Right cardiac atrium (tissue), 5 donors: Measurements from ENCODE around the gene EIF2S3. TPM values are rescaled to one million over a fixed set of nuclear protein-coding genes. Genes with fewer than 3 reads are reported as not detected.

Source experiments
- ATAC-seq, 2 donors: fragments of 200-7000 bp; cut with Tn5 transposase; one replicate each; pipeline versions ENCODE4 v1.8.0 to v1.9.1; 2020; ENCODE audit warnings: moderate library complexity in 2 of 2, mild to moderate bottlenecking in 1 of 2
- DNase-seq, 3 donors: peaks; one replicate each; pipeline ENCODE4 v3.0.0-alpha.2; 2020
- H3K27ac ChIP-seq: one replicate; pipeline ENCODE4 v1.5.1; 2013; ENCODE audit warnings: mild to moderate bottlenecking, low read length, control low read depth, moderate library complexity
- H3K27me3 ChIP-seq: one replicate; pipeline ENCODE4 v1.6.1; 2013; ENCODE audit not compliant: control insufficient read depth, insufficient read depth
- H3K4me1 ChIP-seq: one replicate; pipeline ENCODE4 v1.6.1; 2013; ENCODE audit warnings: low read length; ENCODE audit not compliant: control insufficient read depth, insufficient read depth
- H3K4me3 ChIP-seq: one replicate; pipeline ENCODE4 v1.5.1; 2013; ENCODE audit warnings: low read length, control low read depth
- H3K9me3 ChIP-seq: one replicate; pipeline ENCODE4 v1.6.1; 2013; ENCODE audit warnings: low read length; ENCODE audit not compliant: control insufficient read depth
- WGBS: extraction: QIAGEN DNeasy Blood & Tissue Kit; methylation state at CpG from one replicate; pipeline ENCODE4 v1.1.7; 2013; 5-methylcytosine and 5-hydroxymethylcytosine counted together
- intact Hi-C, 4 donors: fragments of 100-400 bp; cut with DNase I; formaldehyde crosslinking; loops; one replicate each; pipeline versions ENCODE4 v1.11.0 to v1.14.0; 2022 to 2023
- polyA plus RNA-seq: library from polyadenylated mRNA; stranded (reverse); fragments of 200-250 nt; gene quantifications from one replicate; pipeline ENCODE4 v1.2.3, GENCODE V29; 2013
- total RNA-seq, 4 donors: library from RNA; stranded (reverse); fragmentation: NEBNext Ultra II Directional; extraction: Animal tissue kit (Norgen Biotek cat#: 25700); gene quantifications; one replicate each; pipeline ENCODE4 v1.2.1, GENCODE V29; 2021
- donor health status: healthy with polysubstance abuse.
- donor health status: DM: no; HTN: yes; CAD: no.
- donor health status: DM: no; HTN: no; CAD: no.
- donor health status: DM: no; HTN: yes; CAD: no; lungs with severe emphysema.
- donor health status: DM: yes; HTN: yes; CAD: no.

The EIF2S3 gene
- total and polyA plus RNA-seq, 5 donors: 32.6 to 97.4 (median 86.2) TPM

DNA sequence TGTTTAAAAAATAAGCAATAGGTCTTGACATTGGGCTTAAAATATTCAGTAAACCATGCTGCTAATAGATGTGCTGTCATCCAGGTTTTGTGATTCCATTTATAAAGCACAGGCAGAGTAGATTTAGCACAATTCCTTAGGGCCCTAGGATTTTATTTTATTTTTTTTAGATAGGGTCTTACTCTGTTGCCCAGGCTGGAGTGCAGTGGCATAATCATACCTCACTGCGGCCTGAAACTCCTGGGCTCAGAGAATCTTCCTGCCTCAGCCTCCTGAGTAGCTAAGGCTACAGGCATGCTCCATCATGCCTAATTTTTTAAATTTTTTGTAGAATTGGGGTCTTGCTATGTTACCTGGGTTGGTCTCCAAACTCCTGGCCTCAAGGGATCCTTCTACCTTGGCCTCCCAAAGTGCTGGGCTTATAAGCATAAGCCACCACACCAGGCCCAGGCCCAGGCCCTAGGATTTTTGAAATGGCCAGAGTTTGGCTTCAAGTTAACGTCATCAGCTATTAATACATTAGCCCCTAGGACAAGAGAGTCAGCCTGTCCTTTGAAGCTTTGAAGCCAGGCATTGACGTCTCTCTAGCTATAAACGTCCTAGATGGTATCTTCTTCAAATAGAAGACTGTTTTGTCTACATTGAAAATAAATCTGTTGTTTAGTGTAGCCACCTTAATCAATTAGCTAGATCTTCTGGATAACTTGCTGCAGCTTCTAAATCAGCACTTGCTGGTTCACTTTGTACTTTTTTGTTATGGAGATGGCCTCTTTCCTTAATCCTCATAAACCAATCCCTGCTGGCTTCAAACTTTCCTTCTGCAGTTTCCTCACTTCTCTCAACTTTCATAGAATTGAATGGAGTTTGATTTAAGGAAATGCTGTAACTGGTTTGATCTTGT is 35.8 kb downstream of the EIF2S3 start:
- DNase-seq (no peak), ATAC-seq (no peak)
- WGBS: 59% methylated on average over 4 of the region's 4 CpGs
- no peaks in the 10 kb centered on the region for H3K27me3 ChIP-seq
- H3K4me1 ChIP-seq: no peaks in the 10 kb centered on the region
- H3K4me3 ChIP-seq: no peak overlapping the region
- no peak overlapping the region for H3K27ac ChIP-seq
- intact Hi-C loops: no loop called here
- no peaks in the 10 kb centered on the region for H3K9me3 ChIP-seq

DNA sequence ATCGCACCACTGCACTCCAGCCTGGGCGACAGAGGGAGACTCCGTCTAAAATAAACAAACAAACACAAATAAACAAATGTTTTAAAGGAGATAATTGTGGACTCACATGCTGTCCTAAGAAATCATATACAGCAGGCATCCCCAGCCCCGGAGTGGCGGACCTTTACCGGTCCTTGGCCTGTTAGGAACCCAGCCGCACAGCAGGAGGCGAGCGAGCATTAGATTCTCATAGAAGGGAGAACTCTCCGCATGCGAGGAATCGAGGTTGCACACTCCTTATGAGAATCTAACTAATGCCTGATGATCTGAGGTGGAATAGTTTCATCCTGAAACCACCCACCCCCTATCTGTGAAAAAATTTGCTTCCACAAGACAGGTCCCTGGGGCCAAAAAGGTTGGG is 39.0 kb downstream of the EIF2S3 start:
- intact Hi-C loops: no loop called here
- Histone ChIP-seq H3K27ac (no peak overlapping the region), H3K27me3 (no peaks in the 10 kb centered on the region), H3K4me1 (no peaks in the 10 kb centered on the region), H3K4me3 (no peak overlapping the region), H3K9me3 (no peaks in the 10 kb centered on the region)
- ATAC-seq (no peak), DNase-seq (no peak)
- WGBS: 95% methylated on average over 12 of the region's 12 CpGs

DNA sequence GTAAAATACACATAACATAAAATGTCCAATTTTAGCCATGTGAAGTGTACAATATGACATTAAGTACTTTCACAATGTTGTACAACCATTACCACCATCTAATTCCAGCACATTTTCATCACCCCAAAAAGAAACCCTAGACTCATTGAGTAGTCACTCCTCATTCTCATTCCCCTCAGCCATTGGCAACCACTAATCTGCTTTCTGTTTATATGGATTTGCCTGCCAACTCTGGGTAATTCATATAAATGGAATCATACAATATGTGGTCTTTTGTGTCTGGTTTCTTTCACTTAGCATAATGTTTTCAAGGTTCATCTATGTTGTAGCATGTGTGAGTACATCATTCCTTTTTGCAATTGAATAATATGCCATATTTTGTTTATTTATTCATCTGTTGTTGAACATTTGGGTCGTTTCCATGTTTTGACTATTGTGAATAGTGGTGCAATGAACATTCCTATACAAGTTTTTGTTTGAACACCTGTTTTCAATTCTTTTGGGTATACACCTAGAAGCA is 43.0 kb downstream of the EIF2S3 start:
- H3K4me1 ChIP-seq: no peaks in the 10 kb centered on the region
- no peak overlapping the region for H3K27ac ChIP-seq
- intact Hi-C loops: no loop called here
- WGBS: 64% methylated on average over 1 of the region's 1 CpG
- no peaks in the 10 kb centered on the region for H3K9me3 ChIP-seq
- no peak overlapping the region for H3K4me3 ChIP-seq
- DNase-seq (no peak), ATAC-seq (no peak)
- no peaks in the 10 kb centered on the region for H3K27me3 ChIP-seq

DNA sequence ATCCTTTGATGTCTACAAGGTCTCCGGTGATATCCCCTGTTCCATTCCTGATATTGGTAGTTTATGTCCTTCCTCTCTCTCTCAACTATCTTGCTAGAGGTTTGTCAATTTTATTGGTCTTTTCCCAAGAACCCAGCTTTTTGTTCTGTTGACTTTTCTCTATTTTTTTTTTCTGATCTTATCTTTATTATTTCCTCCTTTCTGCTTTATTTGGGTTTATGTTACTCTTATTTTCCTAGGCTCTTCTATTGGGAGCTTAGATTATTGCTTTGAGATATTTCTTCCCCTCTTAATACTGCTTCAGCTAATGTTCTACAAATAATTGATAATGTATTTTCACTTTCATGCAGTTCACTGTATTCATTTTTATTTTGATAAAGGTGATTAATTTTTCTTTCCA is 44.2 kb downstream of the EIF2S3 start:
- DNase-seq (no peak), ATAC-seq (no peak)
- no peaks in the 10 kb centered on the region for H3K4me1 ChIP-seq
- no peak overlapping the region for H3K4me3 ChIP-seq
- no peak overlapping the region for H3K27ac ChIP-seq
- no peaks in the 10 kb centered on the region for H3K9me3 ChIP-seq
- WGBS: 83% methylated on average over 1 of the region's 1 CpG
- no peaks in the 10 kb centered on the region for H3K27me3 ChIP-seq
- intact Hi-C loops: no loop called here

DNA sequence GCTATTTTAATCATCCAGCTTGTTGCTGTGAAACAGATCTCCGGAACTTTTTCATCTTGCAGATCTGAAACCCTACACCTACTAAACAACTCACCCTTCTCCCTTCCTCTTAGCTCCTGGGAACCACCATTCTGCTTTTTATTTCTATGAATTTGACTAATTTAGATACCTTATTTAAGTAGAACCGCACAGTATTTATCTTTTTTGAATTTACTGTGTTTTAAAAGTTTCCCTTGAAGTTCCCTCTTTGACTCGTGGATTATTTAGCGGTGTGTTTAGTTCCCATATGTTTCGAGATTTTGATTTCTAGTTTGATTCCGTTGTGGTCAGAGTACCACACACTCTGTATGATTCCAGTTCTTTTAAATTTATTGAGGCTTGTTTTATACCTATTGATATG is 44.6 kb downstream of the EIF2S3 start:
- WGBS: 88% methylated on average over 6 of the region's 6 CpGs
- H3K27ac ChIP-seq: no peak overlapping the region
- no peaks in the 10 kb centered on the region for H3K9me3 ChIP-seq
- DNase-seq: no peak
- intact Hi-C loops: no loop called here
- ATAC-seq: no peak
- no peak overlapping the region for H3K4me3 ChIP-seq
- no peaks in the 10 kb centered on the region for H3K4me1 ChIP-seq
- H3K27me3 ChIP-seq: no peaks in the 10 kb centered on the region

DNA sequence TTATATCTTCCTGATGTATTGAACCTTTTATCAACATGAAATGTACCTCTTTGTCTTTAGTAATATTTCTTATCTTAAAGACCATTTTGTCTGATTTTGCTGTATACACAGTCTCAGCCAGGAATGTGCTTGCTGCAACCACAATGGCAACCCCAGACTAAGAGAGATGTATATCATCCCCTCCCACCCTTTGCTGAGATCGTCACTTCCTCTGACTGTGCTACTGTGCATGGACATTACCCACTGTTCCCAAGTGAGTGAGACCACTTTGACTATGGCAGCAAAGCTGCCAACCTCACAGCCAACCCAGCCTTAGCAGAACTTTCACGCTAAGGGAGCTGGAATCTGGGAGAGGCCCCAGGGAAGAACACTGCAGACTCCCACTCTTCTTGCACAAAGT is 46.0 kb downstream of the EIF2S3 start:
- intact Hi-C loops: no loop called here
- H3K4me3 ChIP-seq: no peak overlapping the region
- no peak overlapping the region for H3K27ac ChIP-seq
- DNase-seq (no peak), ATAC-seq (no peak)
- no peaks in the 10 kb centered on the region for H3K4me1 ChIP-seq
- H3K27me3 ChIP-seq: no peaks in the 10 kb centered on the region
- no peaks in the 10 kb centered on the region for H3K9me3 ChIP-seq
- 46% methylated on average over 2 of the region's 2 CpGs for WGBS

DNA sequence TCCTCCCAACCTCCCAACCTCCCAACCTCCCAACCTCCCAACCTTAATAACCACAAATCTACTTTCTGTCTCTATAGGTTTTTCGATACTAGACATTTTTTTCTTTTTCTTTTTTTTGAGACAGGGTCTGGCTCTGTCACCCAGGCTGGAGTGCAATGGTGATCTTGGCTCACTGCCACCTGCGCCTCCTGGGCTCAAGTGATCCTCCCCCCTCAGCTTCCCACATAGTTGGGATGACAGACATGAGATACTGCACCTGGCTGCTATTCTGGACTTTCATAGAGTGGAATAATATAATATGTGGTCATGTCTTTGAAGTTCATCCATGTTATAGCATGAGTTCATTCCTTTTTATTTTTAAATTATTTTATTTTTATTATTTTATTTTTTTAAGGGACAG is 55.3 kb downstream of the EIF2S3 start:
- no peak for DNase-seq
- no peak overlapping the region for H3K27ac ChIP-seq
- no peak overlapping the region for H3K4me3 ChIP-seq

DNA sequence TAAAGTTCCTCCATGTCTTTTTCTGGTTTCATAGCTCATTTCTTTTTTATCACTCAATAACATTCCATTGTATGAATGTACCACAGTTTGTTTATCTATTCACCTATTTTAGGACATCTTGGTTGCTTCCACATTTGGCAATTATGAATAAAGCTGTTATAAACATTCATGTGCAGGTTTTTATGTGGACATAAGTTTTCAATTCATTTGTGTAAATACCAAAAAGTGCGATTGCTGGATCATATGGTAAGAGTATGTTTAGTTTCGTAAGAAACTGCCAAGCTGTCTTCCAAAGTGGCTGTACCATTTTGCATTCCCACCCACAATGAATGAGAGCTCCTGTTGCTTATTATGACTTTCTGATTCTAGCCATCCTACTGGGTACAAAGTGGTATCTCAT is 58.4 kb downstream of the EIF2S3 start:
- no peak for DNase-seq
- Histone ChIP-seq H3K9me3 (no peaks in the 10 kb centered on the region), H3K27ac (no peak overlapping the region), H3K4me3 (no peak overlapping the region), H3K27me3 (no peaks in the 10 kb centered on the region), H3K4me1 (peaks cover 1% of the 10 kb centered on the region)
- WGBS: 89% methylated on average over 2 of the region's 2 CpGs
- intact Hi-C loops: no loop called here
- ATAC-seq: no peak

More for the DNA sequence above, 55.3 kb downstream of the EIF2S3 start:
- intact Hi-C loops: no loop called here
- Histone ChIP-seq H3K4me1 (peaks cover 1% of the 10 kb centered on the region), H3K9me3 (no peaks in the 10 kb centered on the region), H3K27me3 (no peaks in the 10 kb centered on the region)
- 36% methylated on average over 2 of the region's 2 CpGs for WGBS
- no peak for ATAC-seq

DNA sequence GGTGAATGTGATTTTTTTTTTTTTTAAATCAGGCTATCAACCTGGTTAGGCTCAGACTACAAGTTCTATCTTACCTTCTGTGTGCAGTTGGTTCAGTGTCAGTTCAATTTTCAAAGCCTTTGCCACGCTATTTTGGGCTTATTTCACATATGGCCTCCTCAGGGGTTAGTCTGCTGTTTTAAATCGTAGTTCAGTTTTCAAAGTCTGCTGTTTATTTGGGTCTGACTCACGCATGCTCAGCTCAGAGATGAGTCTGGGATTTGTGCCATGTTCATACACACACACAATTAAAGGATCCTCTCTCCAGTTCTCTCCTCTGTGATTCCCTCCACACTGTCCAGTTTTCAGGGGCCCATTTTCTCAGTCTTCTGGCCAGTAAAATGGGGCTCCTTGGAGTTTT is 62.5 kb downstream of the EIF2S3 start:
- H3K4me3 ChIP-seq: no peak overlapping the region

DNA sequence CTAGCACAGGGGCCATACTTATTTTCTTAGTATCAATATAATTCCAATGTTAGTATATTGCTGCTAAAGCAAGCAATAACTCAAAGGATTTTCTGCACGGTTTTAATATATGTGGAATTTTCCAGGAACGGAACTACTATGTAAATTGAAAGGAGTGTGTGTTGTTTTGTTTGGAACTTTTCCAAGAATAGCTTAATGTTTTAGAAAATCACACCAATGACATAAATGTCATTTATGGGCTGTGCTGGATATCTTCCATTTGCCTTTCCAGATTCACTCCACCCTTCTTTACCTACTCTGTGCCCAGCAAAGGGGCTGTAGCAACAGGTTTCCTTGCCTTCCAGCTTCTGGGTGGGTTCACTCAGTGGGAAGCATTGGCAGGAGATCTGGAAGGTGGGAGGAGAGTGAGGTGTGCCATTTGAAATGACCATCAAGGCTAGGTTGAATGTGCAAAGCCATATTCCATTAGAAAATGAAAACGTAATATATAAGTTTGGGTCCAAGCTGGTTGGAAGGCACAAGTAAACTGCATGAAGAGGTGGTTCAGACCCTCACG is 69.6 kb downstream of the EIF2S3 start:
- WGBS: 60% methylated on average over 4 of the region's 4 CpGs
- H3K9me3 ChIP-seq: no peaks in the 10 kb centered on the region
- peaks cover 2% of the 10 kb centered on the region for H3K4me1 ChIP-seq
- H3K4me3 ChIP-seq: no peak overlapping the region
- DNase-seq (no peak), ATAC-seq (no peak)
- H3K27ac ChIP-seq: no peak overlapping the region
- H3K27me3 ChIP-seq: no peaks in the 10 kb centered on the region
- intact Hi-C loops: no loop called here

More for the DNA sequence above, 62.5 kb downstream of the EIF2S3 start:
- DNase-seq (no peak), ATAC-seq (peak; percentile 58 to 64)
- no peaks in the 10 kb centered on the region for H3K9me3 ChIP-seq
- 15% methylated on average over 3 of the region's 3 CpGs for WGBS
- no peaks in the 10 kb centered on the region for H3K27me3 ChIP-seq
- H3K27ac ChIP-seq: no peak overlapping the region
- intact Hi-C loops: no loop called here
- no peaks in the 10 kb centered on the region for H3K4me1 ChIP-seq

DNA sequence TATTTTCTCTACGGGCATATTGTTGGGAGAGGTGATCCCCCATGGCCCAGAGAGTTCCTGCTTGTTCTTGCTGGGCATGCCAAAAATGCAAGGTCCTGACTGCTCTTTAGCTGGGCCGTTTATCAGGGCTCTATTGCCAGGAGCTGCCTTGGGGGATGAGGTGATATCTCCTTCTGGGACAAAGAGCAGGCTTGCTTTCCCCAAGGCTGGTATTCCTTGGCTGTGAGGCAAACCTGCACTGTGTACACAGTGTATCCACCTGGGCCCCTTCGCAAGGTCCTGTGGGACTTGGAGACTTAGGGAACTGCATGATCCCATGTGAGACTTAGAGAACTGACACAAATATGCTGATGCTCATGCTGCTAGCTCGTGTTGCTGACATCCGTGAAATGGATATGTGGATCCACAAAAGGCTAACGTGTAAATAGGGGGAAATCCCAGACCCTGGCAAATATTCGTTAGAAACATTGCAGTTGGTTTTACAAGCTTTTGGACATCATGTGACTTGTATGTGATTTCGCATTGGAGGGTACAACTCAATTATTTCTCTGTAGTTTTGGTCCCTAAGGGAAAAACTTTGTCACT is 70.4 kb downstream of the EIF2S3 start:
- WGBS: 60% methylated on average over 8 of the region's 8 CpGs
- H3K27me3 ChIP-seq: no peaks in the 10 kb centered on the region
- intact Hi-C loops: no loop called here
- peaks cover 2% of the 10 kb centered on the region for H3K4me1 ChIP-seq
- no peak for DNase-seq
- no peak overlapping the region for H3K27ac ChIP-seq
- H3K4me3 ChIP-seq: no peak overlapping the region
- H3K9me3 ChIP-seq: no peaks in the 10 kb centered on the region
- no peak for ATAC-seq
